ENCODE results near the gene TPCN2.

TPCN2 gene

GRCh38 chr11:69111624-69112542 is 63.2 kb downstream of the TPCN2 start:
- FAIRE-seq, result no peak

GRCh38 chr11:69113226-69113625 is 64.5 kb downstream of the TPCN2 start:
- no peak for FAIRE-seq
- DNase-seq (ENCODE audit: low spot score), result no peak

More at GRCh38 chr11:69111624-69112542, 63.2 kb downstream of the TPCN2 start:
- no peak for DNase-seq (ENCODE audit: low spot score)

- FAIRE-seq, result no peak
- DNase-seq (ENCODE audit: low spot score), result no peak
Measured at GRCh38 chr11:69113646-69114340, 65.1 kb downstream of the TPCN2 start.

- no peak for FAIRE-seq
- DNase-seq (ENCODE audit: low spot score), result no peak
Measured at GRCh38 chr11:69114362-69114761, 65.6 kb downstream of the TPCN2 start.

- FAIRE-seq, result no peak
- DNase-seq (ENCODE audit: low spot score), result no peak
Measured at GRCh38 chr11:69114811-69115523, 66.2 kb downstream of the TPCN2 start.

- no peak for FAIRE-seq
Measured at GRCh38 chr11:69115586-69116560, 67.1 kb downstream of the TPCN2 start.

GRCh38 chr11:69116671-69117070 is 67.9 kb downstream of the TPCN2 start:
- DNase-seq (ENCODE audit: low spot score), result no peak
- no peak for FAIRE-seq

More at GRCh38 chr11:69115586-69116560, 67.1 kb downstream of the TPCN2 start:
- DNase-seq (ENCODE audit: low spot score), result no peak

GRCh38 chr11:69119190-69119589 is 70.5 kb downstream of the TPCN2 start:
- FAIRE-seq (no peak), DNase-seq (ENCODE audit: low spot score) (no peak)

GRCh38 chr11:69120096-69120875 is 71.6 kb downstream of the TPCN2 start:
- FAIRE-seq (no peak), DNase-seq (ENCODE audit: low spot score) (no peak)

GRCh38 chr11:69121021-69121420 is 72.3 kb downstream of the TPCN2 start:
- DNase-seq (ENCODE audit: low spot score) (no peak), FAIRE-seq (peak; percentile 92)

GRCh38 chr11:69121621-69122325 is 73.0 kb downstream of the TPCN2 start:
- FAIRE-seq, result no peak
- DNase-seq (ENCODE audit: low spot score), result no peak

GRCh38 chr11:69122326-69122629 is 73.5 kb downstream of the TPCN2 start:
- no peak for FAIRE-seq

GRCh38 chr11:69122630-69123431 is 74.1 kb downstream of the TPCN2 start:
- DNase-seq (ENCODE audit: low spot score) (peak; percentile 95), FAIRE-seq (peak; percentile 95)

More at GRCh38 chr11:69122326-69122629, 73.5 kb downstream of the TPCN2 start:
- no peak for DNase-seq (ENCODE audit: low spot score)

- FAIRE-seq (no peak), DNase-seq (ENCODE audit: low spot score) (no peak)
Measured at GRCh38 chr11:69123593-69124545, 75.1 kb downstream of the TPCN2 start.

GRCh38 chr11:69125861-69126260 is 77.1 kb downstream of the TPCN2 start:
- FAIRE-seq (no peak), DNase-seq (ENCODE audit: low spot score) (no peak)

- FAIRE-seq, result no peak
- no peak for DNase-seq (ENCODE audit: low spot score)
Measured at GRCh38 chr11:69126286-69126685, 77.6 kb downstream of the TPCN2 start.

Data from urothelium cell line (cell line).